Activated naive CD8-positive, alpha-beta T cell treated with anti-CD3 and anti-CD28 coated beads, Interleukin-2, amount 50 U/mL, for 16 hours (primary cell): ENCODE results near the gene ADCYAP1.

ENCODE experiments used
- DNase-seq: peaks from one replicate; pipeline ENCODE4 v3.0.0-alpha.2; 2020; ENCODE audit warnings: low read depth, low spot score

ADCYAP1 gene

DNA sequence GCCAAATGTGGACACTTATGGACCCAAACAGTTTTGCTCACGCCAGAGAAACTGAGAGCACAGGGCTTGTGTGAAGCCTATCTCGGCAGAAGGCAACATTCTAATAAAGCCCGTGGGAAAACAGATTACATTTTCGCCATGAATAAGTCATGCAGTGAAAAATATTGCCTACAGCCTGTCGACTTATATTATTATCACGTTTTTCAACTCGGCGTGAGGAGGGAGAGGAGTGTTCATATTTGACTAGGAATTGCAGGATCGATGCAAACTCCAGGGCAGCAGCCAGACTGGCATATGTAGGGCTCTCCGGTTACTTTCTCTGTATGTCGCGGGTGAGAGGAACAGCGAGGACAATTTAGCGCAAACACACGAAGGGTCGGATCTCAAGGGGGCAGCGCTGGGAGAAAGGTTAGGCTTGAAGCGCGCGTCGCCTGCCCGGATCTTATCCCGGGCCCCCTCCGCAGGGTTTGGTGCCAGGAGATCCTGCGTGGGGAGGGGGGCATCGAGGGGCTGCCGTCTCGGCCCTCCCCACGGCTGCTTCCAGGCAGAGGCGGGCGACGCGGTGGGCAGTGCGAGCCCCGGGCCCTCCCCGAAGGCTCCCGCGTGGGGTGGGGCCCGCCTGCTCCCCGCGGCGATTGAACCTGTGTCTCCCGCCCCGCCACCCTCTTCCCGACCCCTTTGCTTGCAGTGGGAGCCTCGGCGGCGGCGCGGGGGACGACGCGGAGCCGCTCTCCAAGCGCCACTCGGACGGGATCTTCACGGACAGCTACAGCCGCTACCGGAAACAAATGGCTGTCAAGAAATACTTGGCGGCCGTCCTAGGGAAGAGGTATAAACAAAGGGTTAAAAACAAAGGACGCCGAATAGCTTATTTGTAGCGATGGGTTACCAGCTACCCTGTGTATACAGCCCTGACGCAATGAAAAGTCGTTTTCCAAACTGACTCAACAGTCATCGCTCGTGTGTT is 4.4 kb downstream of the ADCYAP1 start:
- no peak for DNase-seq

- no peak for DNase-seq
Measured at GRCh38 chr18:910247-910646, 5.6 kb downstream of the ADCYAP1 start.

DNA sequence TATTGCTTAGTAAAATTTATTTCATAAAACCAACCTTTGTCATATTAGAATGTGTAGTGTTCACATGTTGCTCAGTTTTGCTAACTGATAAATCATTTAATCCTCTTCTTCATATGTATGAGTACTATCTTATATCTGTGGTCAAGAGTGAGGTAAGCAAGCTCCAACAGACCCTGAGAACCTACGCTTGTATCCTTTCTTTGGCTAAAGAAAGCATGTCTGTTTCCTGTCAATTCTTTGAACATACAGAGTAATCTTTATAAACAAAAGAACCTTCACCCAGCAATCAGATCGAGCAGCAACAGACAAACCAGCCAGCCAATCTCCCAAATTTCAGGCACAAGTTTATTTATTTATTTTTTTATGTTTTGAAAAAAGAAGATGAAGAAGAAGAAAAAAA is 6.4 kb downstream of the ADCYAP1 start:
- DNase-seq, result no peak

DNA sequence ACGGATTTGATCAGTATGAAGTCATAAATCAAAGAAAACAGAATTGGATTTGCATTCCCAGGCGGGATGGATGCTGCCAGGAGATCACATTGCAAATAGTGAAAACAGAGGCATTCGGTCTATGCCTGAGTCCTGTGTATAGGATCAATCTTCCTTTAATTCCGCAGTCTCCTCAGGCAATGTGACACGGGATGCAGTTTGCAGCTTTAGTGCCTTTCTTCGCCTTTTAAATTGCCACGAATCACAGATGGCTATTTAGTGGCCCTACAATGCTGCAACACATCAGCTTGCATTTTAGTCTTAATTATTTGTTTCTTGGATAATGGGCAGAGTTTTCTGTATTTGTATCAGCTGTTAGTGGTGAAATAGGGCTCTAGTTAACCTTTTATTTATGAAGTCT is 6.8 kb downstream of the ADCYAP1 start:
- DNase-seq, result no peak

DNA sequence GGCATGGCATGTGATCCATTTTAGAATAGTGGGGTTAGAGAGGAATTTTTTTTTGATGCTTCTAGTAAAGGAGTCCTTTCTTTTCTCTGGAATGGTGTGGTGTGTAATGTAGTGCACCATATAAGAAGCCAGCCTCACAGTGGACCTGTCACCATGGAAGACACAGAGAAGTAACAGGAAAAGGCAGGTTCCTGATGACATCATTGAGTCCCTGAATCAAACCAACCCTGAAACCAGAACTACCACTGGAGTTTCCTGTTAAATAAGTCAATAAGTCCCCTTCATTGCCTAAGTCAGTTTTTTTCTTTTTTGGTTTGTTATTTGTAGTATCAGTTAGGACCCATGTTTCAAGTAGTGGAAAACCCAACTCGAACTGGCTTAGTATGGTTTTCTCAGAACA is 11.9 kb downstream of the ADCYAP1 start:
- no peak for DNase-seq

DNA sequence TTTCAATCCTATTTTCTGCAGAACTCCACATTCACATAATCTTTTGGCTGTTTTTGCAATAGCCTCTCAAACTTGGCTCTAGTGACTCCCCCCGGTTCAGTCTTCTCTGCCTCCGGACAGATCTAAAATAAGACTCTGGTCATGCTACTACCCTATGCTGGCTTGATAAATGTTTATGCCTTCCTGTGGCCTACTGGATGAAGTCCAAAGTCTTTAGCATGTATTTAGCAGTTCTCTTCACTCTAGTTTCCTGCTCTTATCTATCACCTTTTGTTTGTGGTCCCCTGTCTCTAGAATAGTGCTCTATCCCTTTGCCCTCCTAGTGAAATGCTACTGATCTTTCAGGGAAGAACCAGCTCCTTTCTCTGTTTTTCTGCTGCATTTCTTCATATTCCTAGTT is 14.4 kb downstream of the ADCYAP1 start:
- no peak for DNase-seq

DNA sequence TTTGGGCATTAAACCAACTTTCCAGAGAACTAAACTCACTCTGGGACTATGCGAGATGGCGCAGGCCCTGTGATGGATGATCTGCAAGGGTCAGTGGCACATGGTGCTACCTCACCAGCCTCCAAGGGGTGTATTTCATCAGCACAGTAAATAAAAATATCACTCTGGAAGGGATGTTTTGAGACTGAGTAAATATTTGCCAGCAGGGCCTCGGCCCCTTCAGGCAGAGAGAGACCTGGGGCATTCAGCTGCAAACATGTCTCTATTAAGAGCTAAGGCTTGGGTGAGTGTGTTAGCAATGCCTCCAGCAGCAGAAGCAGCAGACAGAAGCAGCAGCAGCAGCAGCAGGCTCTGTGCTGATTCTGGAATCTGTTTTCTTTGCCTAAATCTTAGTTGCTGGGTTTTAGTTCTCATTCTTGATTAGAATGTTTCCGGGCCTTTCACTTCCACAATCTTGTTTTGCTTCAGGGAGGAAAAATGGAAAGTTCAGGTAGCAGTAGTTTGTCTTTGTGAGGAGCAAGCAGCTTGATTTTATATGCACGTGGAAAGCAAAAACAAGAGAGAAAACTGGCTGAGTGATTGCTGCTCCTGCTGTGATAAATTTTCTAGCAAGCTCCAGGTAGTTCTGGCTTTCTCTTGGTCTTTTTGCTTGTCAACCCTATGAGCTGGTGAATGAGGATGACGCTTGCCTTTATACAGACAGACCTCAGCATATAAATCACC is 18.6 kb downstream of the ADCYAP1 start:
- no peak for DNase-seq

GRCh38 chr18:924987-925386 is 20.3 kb downstream of the ADCYAP1 start:
- no peak for DNase-seq

DNA sequence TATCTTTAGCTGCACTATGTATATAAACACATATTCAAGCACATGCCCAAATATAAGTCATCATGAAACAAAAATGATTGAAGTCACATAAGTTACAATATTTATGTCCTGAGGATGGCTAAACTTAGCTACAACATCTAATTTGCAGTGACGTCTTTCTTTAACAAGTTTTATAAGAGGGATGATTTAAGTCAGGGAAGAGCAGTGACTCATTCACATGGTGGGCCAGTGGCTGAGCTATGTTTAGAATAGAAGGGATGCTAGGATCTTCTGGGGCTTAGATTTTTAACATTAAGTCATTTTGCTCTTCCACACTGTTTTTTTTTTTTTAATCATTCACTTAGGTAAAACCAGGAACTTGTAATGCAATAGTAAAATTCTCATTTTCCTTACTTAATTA is 22.3 kb downstream of the ADCYAP1 start:
- no peak for DNase-seq

- no peak for DNase-seq
Measured at GRCh38 chr18:933082-933481, 28.4 kb downstream of the ADCYAP1 start.

DNA sequence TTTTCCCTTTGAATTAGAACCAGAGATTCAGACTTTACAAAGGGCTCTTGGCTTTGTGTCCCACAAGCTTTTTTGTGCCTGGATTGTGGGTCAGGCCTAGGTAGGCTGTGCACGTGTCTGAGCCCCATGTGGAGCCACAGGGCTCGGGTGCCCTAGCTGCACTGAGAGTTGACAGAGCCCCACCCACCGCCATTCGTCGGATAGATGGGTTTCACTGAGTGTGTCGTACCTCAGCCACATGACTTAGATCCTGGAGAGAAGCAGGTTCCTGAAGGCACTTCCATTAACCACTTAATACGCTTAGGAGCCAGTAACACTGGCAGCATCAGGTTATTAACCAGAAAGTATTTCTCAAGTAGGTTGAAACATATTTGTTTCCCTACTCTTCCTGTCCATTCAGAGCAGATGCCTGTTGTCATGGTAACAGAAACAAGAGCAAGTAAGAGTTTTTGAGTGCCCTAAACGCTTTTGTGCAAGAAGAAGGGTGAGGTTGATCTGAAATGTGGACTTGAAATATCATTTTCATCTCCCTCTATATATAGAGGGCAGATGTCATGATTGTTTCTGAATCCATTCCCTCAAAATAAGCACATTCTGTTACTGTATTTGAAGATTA is 30.0 kb downstream of the ADCYAP1 start:
- no peak for DNase-seq

DNA sequence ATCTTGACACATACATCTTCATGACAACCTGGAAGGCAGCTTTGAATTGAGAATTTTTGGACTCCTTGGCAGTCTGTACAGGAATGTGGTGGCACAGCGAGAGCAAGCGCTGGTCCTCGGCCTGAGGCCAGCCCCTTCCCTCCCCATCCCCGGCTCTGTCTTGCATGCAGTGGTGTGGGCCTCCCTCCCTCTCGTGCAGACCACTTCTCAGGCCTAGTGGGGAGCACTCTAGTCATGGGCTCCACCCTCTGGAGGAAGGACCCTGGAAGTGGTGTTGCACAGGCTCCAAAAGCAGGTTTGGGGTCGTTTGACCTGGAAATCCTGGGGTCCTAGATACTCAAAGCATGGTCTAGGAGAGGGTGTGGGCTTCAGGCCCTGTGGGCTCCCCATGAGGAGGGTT is 32.3 kb downstream of the ADCYAP1 start:
- DNase-seq, result no peak

GRCh38 chr18:939166-939565 is 34.5 kb downstream of the ADCYAP1 start:
- no peak for DNase-seq

DNA sequence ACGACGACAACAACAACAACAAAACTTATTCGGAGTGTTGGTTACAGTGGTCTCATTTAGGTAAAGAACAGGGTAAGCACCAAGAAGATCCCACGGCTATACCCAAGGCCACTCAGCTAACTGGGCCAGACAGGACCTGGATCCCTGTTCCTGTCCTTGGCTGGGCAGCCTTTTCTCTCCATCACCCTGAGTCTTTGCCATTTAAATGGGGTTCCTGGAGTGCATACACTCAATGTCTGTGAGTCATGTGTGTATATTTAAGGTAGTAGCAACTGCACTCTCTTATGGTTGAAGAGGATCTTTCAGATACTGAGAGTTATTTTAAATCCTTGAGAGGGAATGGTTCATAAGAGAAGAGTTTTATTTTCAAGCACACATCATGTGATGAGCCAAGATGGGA is 35.3 kb downstream of the ADCYAP1 start:
- no peak for DNase-seq

- DNase-seq, result no peak
Measured at GRCh38 chr18:941331-941730, 36.7 kb downstream of the ADCYAP1 start.

DNA sequence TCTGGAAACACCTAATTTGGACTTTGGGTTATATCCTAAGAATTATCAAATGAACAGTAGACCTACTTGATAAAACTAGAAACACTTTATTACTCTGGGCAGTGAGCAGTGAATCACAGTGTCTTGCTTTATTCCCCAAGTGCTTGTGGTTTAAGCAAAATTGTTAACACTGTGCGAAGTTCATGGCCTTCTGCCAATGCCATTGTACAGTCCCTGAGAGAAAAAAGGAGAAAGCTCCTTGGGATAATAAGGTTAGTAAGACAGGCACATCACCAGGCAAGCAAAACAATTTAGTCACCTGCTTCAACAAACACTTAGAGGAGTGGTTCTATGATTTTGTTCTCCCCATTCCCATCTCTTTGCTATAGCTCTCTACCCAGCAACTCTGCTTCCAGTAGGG is 39.8 kb downstream of the ADCYAP1 start:
- DNase-seq, result no peak

- DNase-seq, result no peak
Measured at GRCh38 chr18:949724-950631, 45.3 kb downstream of the ADCYAP1 start.

DNA sequence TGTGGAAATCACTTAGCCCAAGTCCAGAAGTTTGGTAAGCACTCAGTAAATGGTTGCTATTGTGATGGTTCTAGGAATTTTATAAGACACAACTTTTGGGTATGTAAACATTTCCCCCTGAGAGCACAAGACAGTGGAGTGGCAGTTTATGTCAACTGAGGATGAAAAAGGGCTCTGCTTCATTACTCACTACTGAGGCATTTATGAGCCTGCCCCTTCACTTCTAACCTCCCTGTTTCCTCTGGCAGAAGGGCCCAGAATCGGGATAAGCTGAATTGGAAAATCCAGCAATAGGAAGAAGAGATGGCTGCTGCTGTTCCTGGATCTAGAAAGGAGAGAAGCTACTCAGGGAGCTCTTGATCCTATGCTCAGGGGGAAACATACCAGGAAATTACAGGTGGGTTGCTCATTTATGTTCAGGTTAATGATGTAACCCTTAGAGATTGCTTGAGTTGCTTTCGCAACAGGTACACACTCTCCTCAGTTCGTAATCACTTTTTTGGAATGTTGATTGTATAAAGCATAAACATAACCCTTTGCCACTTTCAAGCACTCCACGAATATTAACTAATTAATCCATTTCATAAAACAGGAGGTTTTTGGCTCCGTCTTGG is 46.3 kb downstream of the ADCYAP1 start:
- DNase-seq, result no peak

DNA sequence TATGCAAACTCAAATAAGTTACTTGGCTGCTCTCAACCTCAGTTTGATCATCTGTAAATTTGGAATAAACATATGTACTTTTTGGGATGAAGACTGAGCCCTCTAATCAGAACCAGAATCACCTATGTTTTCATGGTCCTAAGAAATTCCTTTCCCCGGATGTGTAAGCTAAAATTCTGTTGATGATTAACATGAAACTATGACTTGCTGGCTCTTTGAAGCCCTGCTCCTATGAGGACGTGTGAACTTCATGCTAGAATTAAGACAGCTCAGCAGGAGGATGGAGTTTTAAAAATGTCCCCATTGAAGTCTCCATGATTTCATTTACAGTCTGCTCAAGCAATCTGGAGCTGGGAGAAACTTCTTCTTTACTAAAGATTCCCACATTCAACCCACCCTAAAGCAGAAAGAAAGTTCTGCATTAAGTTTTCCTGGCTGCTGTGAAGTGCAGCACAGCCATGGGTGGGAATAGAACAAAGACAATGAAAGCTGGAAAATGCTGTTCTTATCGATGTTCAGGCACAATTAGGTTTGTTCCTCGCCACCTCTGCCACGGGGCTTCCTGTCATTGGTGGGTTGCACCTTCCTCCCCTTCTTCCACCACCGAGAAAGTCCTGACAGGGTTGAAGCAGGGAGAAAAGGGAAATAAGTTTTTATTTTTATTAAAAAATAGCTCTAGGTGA is 50.9 kb downstream of the ADCYAP1 start:
- DNase-seq, result no peak

DNA sequence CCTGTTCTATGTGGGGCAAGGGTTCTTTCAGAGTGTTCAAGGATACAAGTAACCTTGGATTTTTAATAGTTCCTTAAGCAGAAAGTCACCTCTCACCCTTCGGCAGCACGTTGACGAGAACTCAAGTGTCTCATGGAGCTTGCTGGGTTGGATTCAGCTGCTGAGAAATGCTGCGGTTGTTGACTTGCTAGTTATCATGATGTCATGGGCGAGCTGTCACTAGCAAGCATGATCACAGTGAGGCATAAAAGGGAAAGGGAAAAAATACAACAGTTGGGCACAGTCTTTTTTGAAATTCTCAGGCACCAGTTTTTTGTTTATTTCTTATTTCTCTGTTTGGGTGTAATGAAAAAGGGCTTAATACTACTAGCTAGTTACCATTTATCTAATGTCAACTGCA is 53.2 kb downstream of the ADCYAP1 start:
- no peak for DNase-seq
